Uterus (tissue), 2 donors: ENCODE results near the gene PARD3.

Experiments
- POLR2A ChIP-seq, 2 donors: fragments of 450-650 bp; IDR thresholded peaks; one replicate each; pipeline ENCODE4 v1.6.1; 2016; ENCODE audit warnings: antibody characterized with exemption in 2 of 2, mild to moderate bottlenecking in 1 of 2, moderate library complexity in 1 of 2
- TF ChIP-seq, protein P1 (sequence below), 4 experiments: fragments of 200-600 bp in 2 of 4; fragments of 450-650 bp in 2 of 4; sonication (generic) in 2 of 4; IDR thresholded peaks; one replicate each; pipeline ENCODE4 v1.5.1; 2016 to 2019; ENCODE audit warnings: antibody characterized with exemption in 4 of 4, mild to moderate bottlenecking in 2 of 4, moderate library complexity in 1 of 4

- TF ChIP-seq POLR2A (IDR thresholded peaks at IDR 0.05) = no peak
- TF ChIP-seq, protein P1, sequence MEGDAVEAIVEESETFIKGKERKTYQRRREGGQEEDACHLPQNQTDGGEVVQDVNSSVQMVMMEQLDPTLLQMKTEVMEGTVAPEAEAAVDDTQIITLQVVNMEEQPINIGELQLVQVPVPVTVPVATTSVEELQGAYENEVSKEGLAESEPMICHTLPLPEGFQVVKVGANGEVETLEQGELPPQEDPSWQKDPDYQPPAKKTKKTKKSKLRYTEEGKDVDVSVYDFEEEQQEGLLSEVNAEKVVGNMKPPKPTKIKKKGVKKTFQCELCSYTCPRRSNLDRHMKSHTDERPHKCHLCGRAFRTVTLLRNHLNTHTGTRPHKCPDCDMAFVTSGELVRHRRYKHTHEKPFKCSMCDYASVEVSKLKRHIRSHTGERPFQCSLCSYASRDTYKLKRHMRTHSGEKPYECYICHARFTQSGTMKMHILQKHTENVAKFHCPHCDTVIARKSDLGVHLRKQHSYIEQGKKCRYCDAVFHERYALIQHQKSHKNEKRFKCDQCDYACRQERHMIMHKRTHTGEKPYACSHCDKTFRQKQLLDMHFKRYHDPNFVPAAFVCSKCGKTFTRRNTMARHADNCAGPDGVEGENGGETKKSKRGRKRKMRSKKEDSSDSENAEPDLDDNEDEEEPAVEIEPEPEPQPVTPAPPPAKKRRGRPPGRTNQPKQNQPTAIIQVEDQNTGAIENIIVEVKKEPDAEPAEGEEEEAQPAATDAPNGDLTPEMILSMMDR (IDR thresholded peaks at IDR 0.05) = no peak
These were observed 161.6 kb downstream of the PARD3 start for GRCh38 chr10:34653530-34653929.
